Measurements from ENCODE around the gene APOM. TPM values are rescaled to one million over a fixed set of nuclear protein-coding genes. Genes with fewer than 3 reads are reported as not detected.
A peak's percentile ranks its signal among the peaks of the same experiment; 100 is the strongest.

Gene APOM
- total and polyA plus RNA-seq, 3 experiments from 2014 or later = 2.4 to 4.3 (median 3.3) TPM

- peaks cover 0 to 70% (median 7%) of the 10 kb centered on the region in 3 donors for H3K36me3 Mint-ChIP-seq
- CTCF ChIA-PET = interaction anchor here (1.0 to 4.5 kb wide), 11 partner anchors 10 to 210 kb away, joined by 3 to 39 read pairs (median 4); partner anchors contain the start of genes ABHD16A, GPANK1, HSPA1A and HSPA1L
- no peaks in the 10 kb centered on the region for H3K27me3 ChIP-seq (ENCODE audit: insufficient read depth, low read length, poor library complexity, severe bottlenecking)
- H3K36me3 ChIP-seq (ENCODE audit: insufficient read depth, low read length) = peaks cover 34% of the 10 kb centered on the region
- POLR2A ChIA-PET = interaction anchor here (0.6 to 5.2 kb wide), 14 partner anchors 10 to 1096 kb away, joined by 3 to 112 read pairs (median 3); partner anchors contain the start of genes ABHD16A, C6orf47, CSNK2B and GPANK1
- peak overlapping the region; percentile 97 for H3K4me3 ChIP-seq (ENCODE audit: low read length)
- peaks cover 49 to 77% (median 61%) of the 10 kb centered on the region in 3 donors for H3K4me1 Mint-ChIP-seq
- H3K27ac ChIP-seq (ENCODE audit: low read depth, low read length) = peak overlapping the region; percentile 94
- peaks cover 0 to 9% of the 10 kb centered on the region in 2 donors for H3K27me3 Mint-ChIP-seq
- peak in 4 of 5 donors; percentile 79 to 92 (median 88) for DNase-seq
- H3K9me3 ChIP-seq (ENCODE audit: low read length) = no peaks in the 10 kb centered on the region
- peaks cover 30% of the 10 kb centered on the region for H3K4me1 ChIP-seq (ENCODE audit: insufficient read depth, low read length)
- peak overlapping the region; percentile 95 to 100 (median 100) for H3K27ac Mint-ChIP-seq
- H3K4me3 Mint-ChIP-seq = peak overlapping the region; percentile 90 to 99 (median 96)
- H3K9me3 Mint-ChIP-seq = peaks cover 0 to 5% (median 0%) of the 10 kb centered on the region in 5 donors
Measured at GRCh38 chr6:31652925-31653724, 2.6 kb upstream of the APOM start.

- ChIA-PET POLR2A (interaction anchor here (0.6 to 5.2 kb wide), 2 partner anchors 8 to 32 kb away, joined by 3 to 112 read pairs; partner anchors contain the start of genes C6orf47, CSNK2B and GPANK1), CTCF (interaction anchor here (4.5 kb wide), 1 partner anchor 8 kb away, joined by 39 read pairs; the partner anchor contains the start of gene GPANK1)
- Mint-ChIP-seq H3K27ac (peak overlapping the region in 3 of 8 donors; percentile 15 to 70 (median 36)), H3K36me3 (peaks cover 0 to 63% (median 3%) of the 10 kb centered on the region in 3 donors), H3K4me1 (peaks cover 58 to 86% (median 70%) of the 10 kb centered on the region in 3 donors), H3K9me3 (peaks cover 0 to 5% (median 0%) of the 10 kb centered on the region in 5 donors), H3K27me3 (peaks cover 0 to 9% of the 10 kb centered on the region in 2 donors), H3K4me3 (peak overlapping the region in 3 of 7 donors; percentile 39 to 72 (median 68))
- no peak for DNase-seq
- H3K4me1 ChIP-seq (ENCODE audit: insufficient read depth, low read length) = peaks cover 47% of the 10 kb centered on the region
- no peaks in the 10 kb centered on the region for H3K9me3 ChIP-seq (ENCODE audit: low read length)
- no peak overlapping the region for H3K4me3 ChIP-seq (ENCODE audit: low read length)
- H3K36me3 ChIP-seq (ENCODE audit: insufficient read depth, low read length) = peaks cover 19% of the 10 kb centered on the region
- H3K27me3 ChIP-seq (ENCODE audit: insufficient read depth, low read length, poor library complexity, severe bottlenecking) = no peaks in the 10 kb centered on the region
- H3K27ac ChIP-seq (ENCODE audit: low read depth, low read length) = no peak overlapping the region
Measured at GRCh38 chr6:31654574-31655348, 933 bp upstream of the APOM start.

- H3K27ac ChIP-seq (ENCODE audit: low read depth, low read length) = peak overlapping the region; percentile 92
- POLR2A ChIA-PET = interaction anchor here (0.6 kb wide), 1 partner anchor 161 kb away, joined by 3 read pairs; no protein-coding TSS in a partner anchor
Measured at GRCh38 chr6:31657406-31658157, 1.9 kb downstream of the APOM start.

GRCh38 chr6:31658158-31658688, 2.5 kb downstream of the APOM start:
- H3K9me3 Mint-ChIP-seq = no peaks in the 10 kb centered on the region
- Histone ChIP-seq H3K4me1 (ENCODE audit: insufficient read depth, low read length) (peaks cover 49% of the 10 kb centered on the region), H3K27ac (ENCODE audit: low read depth, low read length) (peak overlapping the region; percentile 92), H3K36me3 (ENCODE audit: insufficient read depth, low read length) (peaks cover 12% of the 10 kb centered on the region), H3K4me3 (ENCODE audit: low read length) (no peak overlapping the region), H3K27me3 (ENCODE audit: insufficient read depth, low read length, poor library complexity, severe bottlenecking) (no peaks in the 10 kb centered on the region), H3K9me3 (ENCODE audit: low read length) (no peaks in the 10 kb centered on the region)
- H3K4me1 Mint-ChIP-seq = peaks cover 64 to 86% (median 64%) of the 10 kb centered on the region in 3 donors
- no peaks in the 10 kb centered on the region for H3K27me3 Mint-ChIP-seq
- H3K36me3 Mint-ChIP-seq = peaks cover 0 to 65% (median 1%) of the 10 kb centered on the region in 3 donors
- DNase-seq = no peak
- peak overlapping the region; percentile 51 to 97 (median 92) for H3K4me3 Mint-ChIP-seq
- H3K27ac Mint-ChIP-seq = peak overlapping the region; percentile 49 to 91 (median 83)
- CTCF ChIA-PET = interaction anchor here (0.8 kb wide), 1 partner anchor 178 kb away, joined by 3 read pairs; no protein-coding TSS in a partner anchor
- POLR2A ChIA-PET = interaction anchor here (0.6 kb wide), 1 partner anchor 160 kb away, joined by 3 read pairs; no protein-coding TSS in a partner anchor

More at GRCh38 chr6:31657406-31658157, 1.9 kb downstream of the APOM start:
- CTCF ChIA-PET = interaction anchor here (0.8 to 1.4 kb wide), 2 partner anchors 59 to 178 kb away, joined by 3 read pairs; no protein-coding TSS in a partner anchor
- H3K9me3 ChIP-seq (ENCODE audit: low read length) = no peaks in the 10 kb centered on the region
- H3K27ac Mint-ChIP-seq = peak overlapping the region; percentile 49 to 91 (median 83)
- no peak for DNase-seq
- peaks cover 66 to 87% (median 67%) of the 10 kb centered on the region in 3 donors for H3K4me1 Mint-ChIP-seq
- no peaks in the 10 kb centered on the region for H3K27me3 Mint-ChIP-seq
- peaks cover 12% of the 10 kb centered on the region for H3K36me3 ChIP-seq (ENCODE audit: insufficient read depth, low read length)
- no peaks in the 10 kb centered on the region for H3K9me3 Mint-ChIP-seq
- peaks cover 44% of the 10 kb centered on the region for H3K4me1 ChIP-seq (ENCODE audit: insufficient read depth, low read length)
- H3K36me3 Mint-ChIP-seq = peaks cover 0 to 68% (median 3%) of the 10 kb centered on the region in 3 donors
- no peaks in the 10 kb centered on the region for H3K27me3 ChIP-seq (ENCODE audit: insufficient read depth, low read length, poor library complexity, severe bottlenecking)
- H3K4me3 ChIP-seq (ENCODE audit: low read length) = no peak overlapping the region
- H3K4me3 Mint-ChIP-seq = peak overlapping the region; percentile 65 to 97 (median 92)

- ChIA-PET POLR2A (interaction anchor here (0.7 kb wide), 1 partner anchor 82 kb away, joined by 4 read pairs; no protein-coding TSS in a partner anchor), CTCF (interaction anchor here (1.1 kb wide), 1 partner anchor 61 kb away, joined by 3 read pairs; no protein-coding TSS in a partner anchor)
- Histone ChIP-seq H3K9me3 (ENCODE audit: low read length) (no peaks in the 10 kb centered on the region), H3K4me1 (ENCODE audit: insufficient read depth, low read length) (peaks cover 52% of the 10 kb centered on the region), H3K27ac (ENCODE audit: low read depth, low read length) (peak overlapping the region; percentile 92), H3K27me3 (ENCODE audit: insufficient read depth, low read length, poor library complexity, severe bottlenecking) (no peaks in the 10 kb centered on the region), H3K36me3 (ENCODE audit: insufficient read depth, low read length) (peaks cover 12% of the 10 kb centered on the region), H3K4me3 (ENCODE audit: low read length) (peak overlapping the region; percentile 98)
- Mint-ChIP-seq H3K27ac (peak overlapping the region; percentile 86 to 95 (median 90)), H3K9me3 (no peaks in the 10 kb centered on the region), H3K27me3 (no peaks in the 10 kb centered on the region), H3K4me1 (peaks cover 73 to 91% (median 73%) of the 10 kb centered on the region in 3 donors), H3K36me3 (peaks cover 0 to 74% (median 1%) of the 10 kb centered on the region in 3 donors), H3K4me3 (peak overlapping the region; percentile 91 to 97 (median 92))
- DNase-seq = no peak
Measured at GRCh38 chr6:31658983-31659648, 3.4 kb downstream of the APOM start.

GRCh38 chr6:31659649-31660380, 4.1 kb downstream of the APOM start:
- Mint-ChIP-seq H3K9me3 (no peaks in the 10 kb centered on the region), H3K36me3 (peaks cover 0 to 81% (median 4%) of the 10 kb centered on the region in 3 donors), H3K27me3 (no peaks in the 10 kb centered on the region), H3K4me3 (peak overlapping the region; percentile 91 to 97 (median 92)), H3K4me1 (peaks cover 78 to 95% (median 80%) of the 10 kb centered on the region in 3 donors), H3K27ac (peak overlapping the region; percentile 86 to 98 (median 90))
- DNase-seq = peak in 4 of 5 donors; percentile 17 to 43 (median 19)
- CTCF ChIA-PET = interaction anchor here (1.0 to 1.3 kb wide), 4 partner anchors 61 to 203 kb away, joined by 3 to 5 read pairs (median 4); partner anchors contain the start of gene NEU1
- Histone ChIP-seq H3K9me3 (ENCODE audit: low read length) (no peaks in the 10 kb centered on the region), H3K36me3 (ENCODE audit: insufficient read depth, low read length) (peaks cover 12% of the 10 kb centered on the region), H3K27ac (ENCODE audit: low read depth, low read length) (peak overlapping the region; percentile 92), H3K27me3 (ENCODE audit: insufficient read depth, low read length, poor library complexity, severe bottlenecking) (no peaks in the 10 kb centered on the region), H3K4me3 (ENCODE audit: low read length) (peak overlapping the region; percentile 98), H3K4me1 (ENCODE audit: insufficient read depth, low read length) (peaks cover 56% of the 10 kb centered on the region)
- POLR2A ChIA-PET = interaction anchor here (0.5 to 6.0 kb wide), 8 partner anchors 7 to 256 kb away, joined by 3 to 112 read pairs (median 4); partner anchors contain the start of genes APOM, BAG6, DDX39B and HSPA1B

Data from CD8-positive, alpha-beta memory T cell (primary cell).